D721Med (cell line): ENCODE results near the gene RPS14.

Source experiments
- DNase-seq: peaks from one replicate; pipeline ENCODE4 v3.0.0; 2011; ENCODE audit warnings: low spot score; ENCODE audit not compliant: insufficient read length
- FAIRE-seq: peaks from 2 replicates; lab custom pipeline; 2011; peaks lifted over from hg19 to GRCh38; lab: Jason Lieb, UNC
- TF ChIP-seq, protein P1 (sequence below): IDR thresholded peaks from 2 replicates; pipeline ENCODE4 v1.5.1; 2012; ENCODE audit warnings: mild to moderate bottlenecking, control low read depth; ENCODE audit not compliant: insufficient read depth; ENCODE audit errors: missing control alignments

RPS14 gene

DNA sequence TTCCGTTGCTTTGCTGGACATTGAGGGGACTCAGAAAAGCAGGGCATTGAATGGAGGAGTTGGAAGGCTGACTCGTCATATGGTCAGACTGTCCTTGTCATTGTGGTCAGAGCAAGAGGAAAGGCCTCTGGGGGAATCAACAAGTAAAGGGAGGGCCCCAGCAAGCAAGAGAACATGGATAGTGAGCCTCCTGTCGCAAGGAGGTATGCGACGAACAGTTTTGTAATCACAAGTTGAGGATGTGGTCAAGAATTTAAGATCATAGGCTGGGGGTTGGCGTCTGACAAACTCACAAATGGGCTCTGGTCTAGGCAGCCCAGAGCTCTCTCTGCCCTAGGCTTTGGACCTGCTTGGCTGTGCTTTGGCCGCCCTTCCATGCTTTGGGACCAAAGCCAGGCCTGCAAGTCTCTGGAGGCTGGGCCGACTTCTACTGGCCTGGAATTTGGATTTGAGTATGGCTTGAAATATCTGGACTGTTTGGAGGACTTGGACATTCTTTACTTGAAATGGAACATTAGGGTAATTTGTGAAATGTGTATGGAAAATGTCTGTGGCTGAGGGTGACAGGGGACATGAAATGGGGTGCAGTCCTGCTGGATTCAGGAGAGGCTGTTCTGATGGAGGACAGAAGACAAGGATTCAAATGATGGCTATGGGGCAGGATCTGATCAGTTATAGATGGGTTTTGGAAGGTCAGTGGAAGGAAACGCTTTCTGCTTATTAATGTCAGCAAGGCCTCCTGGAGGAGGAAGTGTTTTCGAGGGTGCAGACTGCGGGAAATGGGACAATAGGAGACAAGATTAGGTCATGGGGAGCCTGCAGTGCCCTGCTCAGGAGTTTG is 39.2 kb upstream of the RPS14 start:
- TF ChIP-seq, protein P1, sequence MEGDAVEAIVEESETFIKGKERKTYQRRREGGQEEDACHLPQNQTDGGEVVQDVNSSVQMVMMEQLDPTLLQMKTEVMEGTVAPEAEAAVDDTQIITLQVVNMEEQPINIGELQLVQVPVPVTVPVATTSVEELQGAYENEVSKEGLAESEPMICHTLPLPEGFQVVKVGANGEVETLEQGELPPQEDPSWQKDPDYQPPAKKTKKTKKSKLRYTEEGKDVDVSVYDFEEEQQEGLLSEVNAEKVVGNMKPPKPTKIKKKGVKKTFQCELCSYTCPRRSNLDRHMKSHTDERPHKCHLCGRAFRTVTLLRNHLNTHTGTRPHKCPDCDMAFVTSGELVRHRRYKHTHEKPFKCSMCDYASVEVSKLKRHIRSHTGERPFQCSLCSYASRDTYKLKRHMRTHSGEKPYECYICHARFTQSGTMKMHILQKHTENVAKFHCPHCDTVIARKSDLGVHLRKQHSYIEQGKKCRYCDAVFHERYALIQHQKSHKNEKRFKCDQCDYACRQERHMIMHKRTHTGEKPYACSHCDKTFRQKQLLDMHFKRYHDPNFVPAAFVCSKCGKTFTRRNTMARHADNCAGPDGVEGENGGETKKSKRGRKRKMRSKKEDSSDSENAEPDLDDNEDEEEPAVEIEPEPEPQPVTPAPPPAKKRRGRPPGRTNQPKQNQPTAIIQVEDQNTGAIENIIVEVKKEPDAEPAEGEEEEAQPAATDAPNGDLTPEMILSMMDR = no peak
- no peak for FAIRE-seq
- DNase-seq = no peak

DNA sequence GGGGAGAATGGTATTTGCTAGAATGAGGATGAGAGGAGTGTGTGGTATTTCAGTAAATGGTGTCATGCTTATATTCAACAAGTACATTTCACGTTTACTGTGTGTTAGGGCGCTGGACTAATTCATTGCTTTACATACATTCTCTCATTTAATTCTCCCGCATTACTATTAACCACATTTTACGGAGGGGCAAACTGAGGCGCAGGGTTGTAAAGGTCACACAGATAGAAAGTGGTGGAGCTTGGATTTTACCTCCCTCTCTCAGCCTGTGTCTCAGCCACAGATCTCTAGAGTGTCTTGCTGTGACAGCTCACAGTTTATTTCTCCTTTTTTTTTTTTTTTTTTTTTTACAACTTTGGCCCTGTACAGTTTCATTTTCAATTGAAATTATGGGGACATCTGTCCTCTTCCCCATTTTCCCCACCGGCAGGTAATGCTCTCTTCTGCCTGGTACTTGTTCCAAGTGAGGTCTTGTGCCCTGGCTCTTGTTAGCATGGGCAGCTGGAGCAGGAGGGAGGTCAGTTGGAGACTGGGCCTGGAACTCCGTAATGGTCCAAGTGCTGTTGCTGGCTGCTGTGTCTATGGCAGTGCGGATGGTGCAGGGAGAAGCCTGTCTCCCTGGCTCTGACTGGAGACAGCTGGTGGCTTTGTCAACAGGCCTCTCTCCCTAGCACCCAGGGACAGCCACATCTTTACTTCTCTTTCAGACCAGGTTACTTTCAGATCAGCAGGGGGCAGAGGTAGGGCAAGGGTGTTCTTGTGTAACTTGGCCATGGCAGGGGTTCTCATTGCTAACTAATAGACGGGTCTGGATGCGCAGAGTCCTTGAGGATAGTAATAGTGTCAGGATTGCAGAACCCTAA is 37.9 kb upstream of the RPS14 start:
- TF ChIP-seq, protein P1 = no peak
- DNase-seq (no peak), FAIRE-seq (no peak)

DNA sequence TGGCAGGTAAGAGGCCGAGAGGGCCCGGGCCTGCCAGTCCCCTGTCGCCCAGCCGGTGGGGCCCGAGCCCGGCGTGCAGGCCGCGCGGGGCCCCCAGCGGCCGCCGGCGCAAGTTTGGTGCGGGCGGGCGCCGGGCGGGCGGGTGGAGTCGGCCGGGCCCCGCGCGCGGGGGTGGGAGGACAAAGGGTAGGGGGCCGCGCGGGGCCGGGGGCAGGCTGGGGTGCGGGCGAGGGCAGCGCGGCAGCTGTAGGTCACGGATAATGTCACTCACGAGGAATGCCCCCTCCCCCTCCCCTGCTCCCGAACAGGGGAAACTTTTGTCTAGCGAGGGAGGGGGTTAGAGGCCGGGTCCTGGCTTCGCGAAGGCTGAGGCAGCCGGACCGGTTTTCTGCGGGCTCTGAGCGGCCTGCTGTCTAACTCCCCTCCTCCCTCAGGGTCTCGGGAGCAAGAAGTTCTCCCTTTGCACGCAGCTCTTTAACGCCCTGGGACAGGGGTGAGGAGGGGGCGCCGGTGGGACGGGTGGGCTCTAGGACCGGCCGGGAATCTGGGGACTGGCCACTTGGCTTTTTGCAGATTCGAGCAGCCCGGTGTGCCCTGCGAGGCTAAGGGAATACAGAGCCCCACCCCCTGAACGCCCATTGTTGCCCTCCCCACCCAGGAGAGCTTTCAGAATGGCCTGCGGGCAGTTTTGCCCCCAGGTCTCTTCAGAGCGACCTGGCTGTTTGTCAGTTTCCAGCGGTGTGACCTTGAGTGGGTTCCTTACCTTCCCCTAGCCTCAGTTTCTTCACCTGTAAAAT is 37.1 kb upstream of the RPS14 start:
- TF ChIP-seq, protein P1 = no peak
- no peak for FAIRE-seq
- no peak for DNase-seq

DNA sequence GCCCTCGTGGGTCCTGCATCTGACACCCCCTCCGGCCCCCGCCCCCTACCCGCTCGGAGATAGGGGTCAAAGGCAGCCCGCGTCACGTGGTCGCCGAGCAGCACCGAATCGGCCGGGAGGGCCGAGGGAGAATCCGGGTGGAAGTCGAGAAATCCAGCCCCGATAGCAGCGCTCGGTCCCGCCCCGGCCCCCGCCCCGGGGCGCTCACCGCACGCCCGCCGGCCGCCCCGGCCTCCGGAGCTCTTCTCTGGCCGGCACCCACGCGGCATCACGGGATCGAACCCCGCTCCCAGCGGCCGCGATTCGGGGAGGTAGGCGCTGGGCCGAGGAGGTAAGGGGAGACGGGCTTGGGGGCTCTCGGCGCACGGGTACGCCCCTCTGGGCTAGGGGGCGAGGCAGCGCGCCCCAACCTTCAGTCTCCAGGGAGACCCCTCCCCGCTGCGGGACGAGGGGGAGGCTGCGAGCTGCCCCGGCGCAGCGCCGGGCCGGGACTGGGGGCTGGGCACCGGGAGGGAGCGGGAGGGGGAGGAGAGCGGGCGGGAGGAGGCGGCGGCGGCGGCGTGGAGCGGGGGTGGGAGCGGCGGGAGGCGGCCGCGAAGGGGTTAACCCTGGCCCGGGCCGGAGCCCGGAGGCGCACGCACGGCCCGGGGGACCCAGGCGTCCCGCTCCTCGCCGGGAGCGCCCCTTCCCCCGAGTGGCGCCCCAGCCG is 36.3 kb upstream of the RPS14 start:
- peak; percentile 70 for DNase-seq

DNA sequence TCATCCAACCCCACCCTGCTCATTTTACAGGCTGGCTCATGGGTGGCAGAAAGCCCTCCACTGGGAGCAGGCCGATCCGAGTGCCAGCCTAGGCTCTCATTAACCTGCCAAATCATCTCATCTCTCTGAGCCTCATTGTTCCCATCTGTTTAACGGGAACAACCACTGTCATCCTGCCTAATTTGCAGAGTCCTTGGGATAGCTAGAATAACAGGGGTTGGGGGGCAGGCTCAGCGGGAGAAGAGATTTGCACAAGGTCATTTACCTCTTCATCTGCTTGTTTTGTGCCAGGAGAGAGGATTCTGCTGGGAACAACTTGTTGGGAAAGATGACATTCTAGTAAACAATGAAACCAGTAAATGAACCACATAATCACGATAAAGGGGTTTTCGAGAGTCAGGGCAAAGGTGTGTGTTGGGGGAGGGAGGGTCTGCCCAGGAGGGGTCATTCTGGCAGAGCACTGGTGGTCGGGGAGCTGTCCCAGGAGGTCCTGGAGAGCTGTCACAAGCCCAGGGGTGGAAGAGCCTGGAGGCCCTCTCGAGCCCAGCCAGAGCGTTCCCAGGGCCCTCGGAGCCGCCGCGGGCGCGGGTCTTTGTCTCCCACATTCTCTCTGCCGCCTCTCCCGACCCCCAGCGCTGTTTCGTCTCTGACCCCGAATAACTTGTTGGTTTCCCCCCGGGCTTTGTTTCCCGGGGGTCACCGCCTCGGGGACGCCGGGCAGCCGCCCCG is 35.6 kb upstream of the RPS14 start:
- no peak for DNase-seq
- TF ChIP-seq, protein P1 = no peak
- FAIRE-seq = no peak

More for the DNA sequence above, 36.3 kb upstream of the RPS14 start:
- TF ChIP-seq, protein P1 = no peak
- no peak for FAIRE-seq

DNA sequence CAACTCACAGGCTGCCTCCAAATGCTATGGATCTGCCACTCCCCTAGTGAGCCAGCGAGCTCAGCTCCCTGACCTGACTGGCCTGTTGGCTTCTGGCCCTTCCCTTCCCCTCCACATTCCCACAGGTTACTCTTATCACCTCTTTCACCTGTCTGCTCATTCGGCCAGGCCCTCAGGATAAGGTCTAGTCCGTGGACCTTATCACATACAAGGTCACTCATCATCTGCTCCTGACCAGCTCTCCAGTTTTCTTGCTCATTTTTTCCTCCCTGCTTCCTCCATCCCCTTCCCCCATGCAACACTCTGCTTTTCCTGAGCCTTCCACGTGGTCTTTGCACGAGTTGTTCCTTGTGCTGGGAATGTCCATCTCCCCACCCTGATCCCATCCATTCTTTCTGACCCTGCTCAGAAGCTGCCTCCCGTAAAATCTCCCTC is 32.5 kb upstream of the RPS14 start:
- no peak for DNase-seq
- TF ChIP-seq, protein P1 = no peak
- FAIRE-seq = no peak
